ENCODE results near the gene EFNA2. TPM values are rescaled to one million over a fixed set of nuclear protein-coding genes. Genes with fewer than 3 reads are reported as not detected.

Gene EFNA2
- total RNA-seq, 1 experiment from 2014 or later, result 12.2 TPM

- CTCF ChIA-PET, result no interaction called here
- BruUV-seq (replicated peaks), result no TSS peak
These were observed 7.6 kb upstream of the EFNA2 start for GRCh38 chr19:1278074-1278473.

More at GRCh38 chr19:1278074-1278473, 7.6 kb upstream of the EFNA2 start:
- intact Hi-C loops (cut with micrococcal nuclease), result loop anchor here (10.0 kb wide), 1 partner anchor 127 kb away; the partner anchor contains the start of genes DAZAP1 and GAMT
- ChIA-PET RAD21 (ENCODE audit: low non-redundant PET in 1 of 2, low total read pairs in 2 of 2, uncharacterized antibody in 2 of 2, unreplicated experiment in 2 of 2) (no interaction called here), POLR2A (interaction anchor here (0.6 kb wide), 1 partner anchor 137 kb away, joined by 3 read pairs; no protein-coding TSS in a partner anchor)
- ATAC-seq, result no peak
- Histone ChIP-seq H3K9ac (ENCODE audit: low read length) (no peak overlapping the region), H2AFZ (ENCODE audit: low read depth, low read length, poor library complexity, severe bottlenecking) (no peak overlapping the region), H3K9me3 (ENCODE audit: control insufficient read depth in 1 of 2, insufficient read depth in 1 of 2, low read depth in 1 of 2, low read length in 2 of 2) (no peaks in the 10 kb centered on the region), H3K4me1 (ENCODE audit: control insufficient read depth in 1 of 2, insufficient read depth in 2 of 2, low read length in 2 of 2) (peaks cover 17 to 40% of the 10 kb centered on the region in 2 experiments), H3K36me3 (ENCODE audit: control insufficient read depth in 1 of 2, insufficient read depth in 2 of 2, low read length in 2 of 2) (peaks cover 8 to 17% of the 10 kb centered on the region in 2 experiments; a peak in 3 of 4 replicates), H3K27ac (ENCODE audit: low read depth, low read length) (no peak overlapping the region), H3K4me3 (replicated peaks in 1 of 2; ENCODE audit: low read depth in 1 of 2, low read length in 2 of 2) (no peak overlapping the region), H3K27me3 (ENCODE audit: insufficient read depth, low read length) (no peaks in the 10 kb centered on the region), H3K79me2 (ENCODE audit: insufficient read depth, low read length) (peaks cover 36% of the 10 kb centered on the region), H3K9me2 (ENCODE audit: insufficient read depth) (no peaks in the 10 kb centered on the region), H3K4me2 (ENCODE audit: low read length) (no peak overlapping the region), H4K20me1 (ENCODE audit: insufficient read depth) (no peaks in the 10 kb centered on the region)
- DNase-seq (ENCODE audit: low read depth, low spot score), result no peak
- TF ChIP-seq JUND (IDR thresholded peaks at IDR 0.05) (no peak), EZH2phosphoT487 (IDR thresholded peaks at IDR 0.05; ENCODE audit: borderline replicate concordance) (no peak), ZFX (IDR thresholded peaks at IDR 0.05) (no peak), POLR2A (IDR thresholded peaks at IDR 0.05; ENCODE audit: borderline replicate concordance, extremely low read depth, insufficient read depth, insufficient read length) (no peak), RAD21 (IDR thresholded peaks at IDR 0.05; ENCODE audit: low read depth) (no peak), YY1 (IDR thresholded peaks at IDR 0.05; ENCODE audit: extremely low read depth, insufficient replicate concordance, low read depth, low read length) (no peak), CEBPB (IDR thresholded peaks at IDR 0.05; ENCODE audit: low read depth) (no peak), SRF (IDR thresholded peaks at IDR 0.05; ENCODE audit: low read depth) (no peak), CBX3 (IDR thresholded peaks at IDR 0.05; ENCODE audit: low read depth) (no peak), FOSL1 (IDR thresholded peaks at IDR 0.05; ENCODE audit: low read depth) (no peak), SP1 (IDR thresholded peaks at IDR 0.05; ENCODE audit: low read depth) (no peak), MAX (IDR thresholded peaks at IDR 0.05) (no peak), POLR2AphosphoS5 (IDR thresholded peaks at IDR 0.05; ENCODE audit: low read depth, low read length) (no peak), ELF1 (IDR thresholded peaks at IDR 0.05; ENCODE audit: borderline replicate concordance, low read depth) (no peak), TCF7L2 (IDR thresholded peaks at IDR 0.05; ENCODE audit: borderline replicate concordance, extremely low read depth, insufficient read depth, insufficient read length) (no peak)
- TF ChIP-seq, protein P1, sequence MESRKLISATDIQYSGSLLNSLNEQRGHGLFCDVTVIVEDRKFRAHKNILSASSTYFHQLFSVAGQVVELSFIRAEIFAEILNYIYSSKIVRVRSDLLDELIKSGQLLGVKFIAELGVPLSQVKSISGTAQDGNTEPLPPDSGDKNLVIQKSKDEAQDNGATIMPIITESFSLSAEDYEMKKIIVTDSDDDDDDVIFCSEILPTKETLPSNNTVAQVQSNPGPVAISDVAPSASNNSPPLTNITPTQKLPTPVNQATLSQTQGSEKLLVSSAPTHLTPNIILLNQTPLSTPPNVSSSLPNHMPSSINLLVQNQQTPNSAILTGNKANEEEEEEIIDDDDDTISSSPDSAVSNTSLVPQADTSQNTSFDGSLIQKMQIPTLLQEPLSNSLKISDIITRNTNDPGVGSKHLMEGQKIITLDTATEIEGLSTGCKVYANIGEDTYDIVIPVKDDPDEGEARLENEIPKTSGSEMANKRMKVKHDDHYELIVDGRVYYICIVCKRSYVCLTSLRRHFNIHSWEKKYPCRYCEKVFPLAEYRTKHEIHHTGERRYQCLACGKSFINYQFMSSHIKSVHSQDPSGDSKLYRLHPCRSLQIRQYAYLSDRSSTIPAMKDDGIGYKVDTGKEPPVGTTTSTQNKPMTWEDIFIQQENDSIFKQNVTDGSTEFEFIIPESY (IDR thresholded peaks at IDR 0.05; ENCODE audit: extremely low read depth, insufficient replicate concordance, low read length), result no peak
- TF ChIP-seq, protein P2, sequence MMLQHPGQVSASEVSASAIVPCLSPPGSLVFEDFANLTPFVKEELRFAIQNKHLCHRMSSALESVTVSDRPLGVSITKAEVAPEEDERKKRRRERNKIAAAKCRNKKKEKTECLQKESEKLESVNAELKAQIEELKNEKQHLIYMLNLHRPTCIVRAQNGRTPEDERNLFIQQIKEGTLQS (IDR thresholded peaks at IDR 0.05), result no peak
- TF ChIP-seq, protein P3, sequence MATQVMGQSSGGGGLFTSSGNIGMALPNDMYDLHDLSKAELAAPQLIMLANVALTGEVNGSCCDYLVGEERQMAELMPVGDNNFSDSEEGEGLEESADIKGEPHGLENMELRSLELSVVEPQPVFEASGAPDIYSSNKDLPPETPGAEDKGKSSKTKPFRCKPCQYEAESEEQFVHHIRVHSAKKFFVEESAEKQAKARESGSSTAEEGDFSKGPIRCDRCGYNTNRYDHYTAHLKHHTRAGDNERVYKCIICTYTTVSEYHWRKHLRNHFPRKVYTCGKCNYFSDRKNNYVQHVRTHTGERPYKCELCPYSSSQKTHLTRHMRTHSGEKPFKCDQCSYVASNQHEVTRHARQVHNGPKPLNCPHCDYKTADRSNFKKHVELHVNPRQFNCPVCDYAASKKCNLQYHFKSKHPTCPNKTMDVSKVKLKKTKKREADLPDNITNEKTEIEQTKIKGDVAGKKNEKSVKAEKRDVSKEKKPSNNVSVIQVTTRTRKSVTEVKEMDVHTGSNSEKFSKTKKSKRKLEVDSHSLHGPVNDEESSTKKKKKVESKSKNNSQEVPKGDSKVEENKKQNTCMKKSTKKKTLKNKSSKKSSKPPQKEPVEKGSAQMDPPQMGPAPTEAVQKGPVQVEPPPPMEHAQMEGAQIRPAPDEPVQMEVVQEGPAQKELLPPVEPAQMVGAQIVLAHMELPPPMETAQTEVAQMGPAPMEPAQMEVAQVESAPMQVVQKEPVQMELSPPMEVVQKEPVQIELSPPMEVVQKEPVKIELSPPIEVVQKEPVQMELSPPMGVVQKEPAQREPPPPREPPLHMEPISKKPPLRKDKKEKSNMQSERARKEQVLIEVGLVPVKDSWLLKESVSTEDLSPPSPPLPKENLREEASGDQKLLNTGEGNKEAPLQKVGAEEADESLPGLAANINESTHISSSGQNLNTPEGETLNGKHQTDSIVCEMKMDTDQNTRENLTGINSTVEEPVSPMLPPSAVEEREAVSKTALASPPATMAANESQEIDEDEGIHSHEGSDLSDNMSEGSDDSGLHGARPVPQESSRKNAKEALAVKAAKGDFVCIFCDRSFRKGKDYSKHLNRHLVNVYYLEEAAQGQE (IDR thresholded peaks at IDR 0.05; ENCODE audit: low read depth), result no peak
